ENCODE data around the gene SLC34A1. TPM values are rescaled to one million over a fixed set of nuclear protein-coding genes. Genes with fewer than 3 reads are reported as not detected.
"Not testable (repeated sequence)": the region's sequence is repeated elsewhere in the genome, so short reads cannot be mapped to it uniquely, and the experiment has no call there.

Gene SLC34A1
- total RNA-seq, 1 experiment from 2014 or later, result 0.28 TPM

DNA sequence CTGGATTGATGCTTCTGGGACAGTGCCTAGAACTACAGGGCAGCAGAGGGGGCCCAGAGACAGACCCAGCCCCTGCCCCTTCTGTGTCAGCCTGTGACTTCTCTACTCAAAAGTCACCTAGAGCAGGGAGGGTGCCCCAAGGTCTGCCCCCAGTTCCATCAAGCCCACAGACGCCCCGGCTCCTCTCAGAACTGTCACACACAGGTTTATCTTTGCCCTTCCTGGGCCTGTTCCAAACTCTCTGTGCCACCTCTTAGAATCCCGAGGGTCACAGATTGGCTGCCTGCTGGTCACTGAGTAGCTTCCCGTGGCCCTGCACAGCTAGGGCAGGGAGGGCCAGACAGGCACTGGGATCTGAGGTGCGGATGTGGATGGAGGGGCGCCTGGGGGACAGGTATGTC is 24.8 kb upstream of the SLC34A1 start:
- Histone ChIP-seq H3K27ac (no peak overlapping the region), H4K20me1 (ENCODE audit: insufficient read depth) (no peaks in the 10 kb centered on the region), H3K9me2 (ENCODE audit: insufficient read depth) (no peaks in the 10 kb centered on the region), H3K36me3 (ENCODE audit: low read depth) (no peaks in the 10 kb centered on the region), H2AFZ (no peak overlapping the region), H3K4me2 (no peak overlapping the region), H3K79me2 (ENCODE audit: low read depth) (no peaks in the 10 kb centered on the region), H3K9me3 (ENCODE audit: insufficient read depth, low read depth) (no peaks in the 10 kb centered on the region), H3F3A (ENCODE audit: insufficient read depth, low read depth) (0 out of 2 replicates have a peak, but pooled peaks cover 7% of the 10 kb centered on the region), H3K27me3 (ENCODE audit: insufficient read depth, low read depth) (peaks cover 14% of the 10 kb centered on the region; the same call in 1 of the 2 replicates), H3K4me1 (replicated peaks; ENCODE audit: insufficient read depth) (0 out of 2 replicates have a peak, but pooled peaks cover 4% of the 10 kb centered on the region), H3K4me3 (no peak overlapping the region)
- TF ChIP-seq, protein P1, sequence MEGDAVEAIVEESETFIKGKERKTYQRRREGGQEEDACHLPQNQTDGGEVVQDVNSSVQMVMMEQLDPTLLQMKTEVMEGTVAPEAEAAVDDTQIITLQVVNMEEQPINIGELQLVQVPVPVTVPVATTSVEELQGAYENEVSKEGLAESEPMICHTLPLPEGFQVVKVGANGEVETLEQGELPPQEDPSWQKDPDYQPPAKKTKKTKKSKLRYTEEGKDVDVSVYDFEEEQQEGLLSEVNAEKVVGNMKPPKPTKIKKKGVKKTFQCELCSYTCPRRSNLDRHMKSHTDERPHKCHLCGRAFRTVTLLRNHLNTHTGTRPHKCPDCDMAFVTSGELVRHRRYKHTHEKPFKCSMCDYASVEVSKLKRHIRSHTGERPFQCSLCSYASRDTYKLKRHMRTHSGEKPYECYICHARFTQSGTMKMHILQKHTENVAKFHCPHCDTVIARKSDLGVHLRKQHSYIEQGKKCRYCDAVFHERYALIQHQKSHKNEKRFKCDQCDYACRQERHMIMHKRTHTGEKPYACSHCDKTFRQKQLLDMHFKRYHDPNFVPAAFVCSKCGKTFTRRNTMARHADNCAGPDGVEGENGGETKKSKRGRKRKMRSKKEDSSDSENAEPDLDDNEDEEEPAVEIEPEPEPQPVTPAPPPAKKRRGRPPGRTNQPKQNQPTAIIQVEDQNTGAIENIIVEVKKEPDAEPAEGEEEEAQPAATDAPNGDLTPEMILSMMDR (conservative IDR thresholded peaks at IDR 0.05), result no peak
- TF ChIP-seq EZH2 (IDR thresholded peaks at IDR 0.05; ENCODE audit: low read depth), result no peak
- CTCF ChIA-PET, result no interaction called here
- DNase-seq, result no peak
- intact Hi-C loops (cut with micrococcal nuclease; ENCODE audit: unreplicated experiment), result no loop called here
- POLR2A ChIA-PET (ENCODE audit: unreplicated experiment), result no interaction called here
- no TSS peak for BruUV-seq (replicated peaks)

- BruUV-seq (replicated peaks), result no TSS peak
- Histone ChIP-seq H3K36me3 (ENCODE audit: low read depth) (no peaks in the 10 kb centered on the region), H3K27me3 (ENCODE audit: insufficient read depth, low read depth) (peaks cover 14% of the 10 kb centered on the region; the same call in 1 of the 2 replicates), H3K4me2 (no peak overlapping the region), H3K27ac (no peak overlapping the region), H4K20me1 (ENCODE audit: insufficient read depth) (no peaks in the 10 kb centered on the region), H3K4me3 (no peak overlapping the region), H3K4me1 (replicated peaks; ENCODE audit: insufficient read depth) (0 out of 2 replicates have a peak, but pooled peaks cover 4% of the 10 kb centered on the region), H3K9me3 (ENCODE audit: insufficient read depth, low read depth) (no peaks in the 10 kb centered on the region), H3K79me2 (ENCODE audit: low read depth) (no peaks in the 10 kb centered on the region), H2AFZ (no peak overlapping the region), H3K9me2 (ENCODE audit: insufficient read depth) (no peaks in the 10 kb centered on the region), H3F3A (ENCODE audit: insufficient read depth, low read depth) (peaks cover 7% of the 10 kb centered on the region; the same call in 1 of the 2 replicates)
- no peak for TF ChIP-seq EZH2 (IDR thresholded peaks at IDR 0.05; ENCODE audit: low read depth)
- TF ChIP-seq, protein P1 (conservative IDR thresholded peaks at IDR 0.05), result no peak
- DNase-seq, result no peak
- POLR2A ChIA-PET (ENCODE audit: unreplicated experiment), result no interaction called here
- CTCF ChIA-PET, result no interaction called here
- intact Hi-C loops (cut with micrococcal nuclease; ENCODE audit: unreplicated experiment), result no loop called here
Measured at GRCh38 chr5:177359860-177360259, 24.4 kb upstream of the SLC34A1 start.

- H4K20me1 ChIP-seq (ENCODE audit: insufficient read depth); H3K79me2 ChIP-seq (ENCODE audit: low read depth); DNase-seq; H3K9me2 ChIP-seq (ENCODE audit: insufficient read depth); intact Hi-C loops (cut with micrococcal nuclease; ENCODE audit: unreplicated experiment); H3K9me3 ChIP-seq (ENCODE audit: insufficient read depth, low read depth); H3K4me3 ChIP-seq; H2AFZ ChIP-seq; BruUV-seq (replicated peaks); H3K4me2 ChIP-seq; H3K4me1 ChIP-seq (replicated peaks; ENCODE audit: insufficient read depth); H3K27ac ChIP-seq; H3K36me3 ChIP-seq (ENCODE audit: low read depth): not testable (repeated sequence)
- Histone ChIP-seq H3K27me3 (ENCODE audit: insufficient read depth, low read depth) (peaks cover 14% of the 10 kb centered on the region; the same call in 1 of the 2 replicates), H3F3A (ENCODE audit: insufficient read depth, low read depth) (peaks cover 13% of the 10 kb centered on the region; the same call in 1 of the 2 replicates)
- ChIA-PET POLR2A (ENCODE audit: unreplicated experiment) (interaction anchor here (0.5 kb wide), 1 partner anchor 423 kb away, joined by 25 read pairs; no protein-coding TSS in a partner anchor), CTCF (interaction anchor here (1.1 kb wide), 1 partner anchor 10 kb away, joined by 3 read pairs; no protein-coding TSS in a partner anchor)
Measured at GRCh38 chr5:177360740-177361139, 23.5 kb upstream of the SLC34A1 start.

All from PC-9 (cell line).